ENCODE measurements around the gene GPT2. TPM values are rescaled to one million over a fixed set of nuclear protein-coding genes. Genes with fewer than 3 reads are reported as not detected.

GPT2 gene
- total RNA-seq, 2 donors from 2014 or later: 5.1 to 6.8 TPM

DNA sequence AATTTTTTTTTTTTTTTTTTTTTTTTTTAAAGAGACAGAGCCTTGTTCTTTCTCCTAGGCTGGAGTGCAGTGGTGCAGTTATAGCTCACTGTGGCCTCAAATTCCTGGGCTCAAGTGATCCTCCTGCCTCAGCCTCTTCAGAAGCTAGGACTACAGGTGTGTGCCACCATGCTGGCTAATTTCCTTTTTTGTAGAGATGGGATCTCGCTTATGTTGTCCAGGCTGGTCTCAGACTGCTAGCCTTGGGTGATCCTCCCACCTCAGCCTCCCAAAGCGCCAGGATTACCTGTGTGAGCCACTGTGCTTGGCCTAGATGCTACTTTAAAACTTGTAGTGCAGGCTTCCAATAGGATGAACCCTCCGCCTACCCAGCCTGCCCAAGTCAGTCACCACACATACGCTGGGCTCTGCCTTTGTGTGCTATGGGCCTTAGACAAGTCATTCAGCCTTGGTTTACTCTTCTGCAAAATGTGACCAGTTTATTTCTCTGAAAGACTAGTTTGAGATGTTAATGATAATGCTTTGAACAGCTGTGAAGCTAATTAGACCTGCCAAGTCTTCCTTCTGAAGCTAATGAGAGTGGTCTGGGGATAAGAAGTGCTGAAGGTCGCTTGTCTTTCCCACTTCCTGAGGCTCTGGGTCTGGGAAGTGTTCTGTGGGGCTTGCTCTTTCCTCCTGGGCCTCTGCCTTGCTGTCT, 5.2 kb downstream of the GPT2 start:
- no peaks in the 10 kb centered on the region for H3K36me3 ChIP-seq
- no peaks in the 10 kb centered on the region for H3K27me3 ChIP-seq (replicated peaks; ENCODE audit: insufficient read depth)
- no peak overlapping the region for H3K4me3 ChIP-seq
- no peak overlapping the region for H3K27ac ChIP-seq
- DNase-seq (ENCODE audit: low spot score) (no peak), ATAC-seq (ENCODE audit: insufficient number of reproducible peaks, low FRiP score, low read depth) (no peak)
- TF ChIP-seq, protein P1, sequence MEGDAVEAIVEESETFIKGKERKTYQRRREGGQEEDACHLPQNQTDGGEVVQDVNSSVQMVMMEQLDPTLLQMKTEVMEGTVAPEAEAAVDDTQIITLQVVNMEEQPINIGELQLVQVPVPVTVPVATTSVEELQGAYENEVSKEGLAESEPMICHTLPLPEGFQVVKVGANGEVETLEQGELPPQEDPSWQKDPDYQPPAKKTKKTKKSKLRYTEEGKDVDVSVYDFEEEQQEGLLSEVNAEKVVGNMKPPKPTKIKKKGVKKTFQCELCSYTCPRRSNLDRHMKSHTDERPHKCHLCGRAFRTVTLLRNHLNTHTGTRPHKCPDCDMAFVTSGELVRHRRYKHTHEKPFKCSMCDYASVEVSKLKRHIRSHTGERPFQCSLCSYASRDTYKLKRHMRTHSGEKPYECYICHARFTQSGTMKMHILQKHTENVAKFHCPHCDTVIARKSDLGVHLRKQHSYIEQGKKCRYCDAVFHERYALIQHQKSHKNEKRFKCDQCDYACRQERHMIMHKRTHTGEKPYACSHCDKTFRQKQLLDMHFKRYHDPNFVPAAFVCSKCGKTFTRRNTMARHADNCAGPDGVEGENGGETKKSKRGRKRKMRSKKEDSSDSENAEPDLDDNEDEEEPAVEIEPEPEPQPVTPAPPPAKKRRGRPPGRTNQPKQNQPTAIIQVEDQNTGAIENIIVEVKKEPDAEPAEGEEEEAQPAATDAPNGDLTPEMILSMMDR (IDR thresholded peaks at IDR 0.05): no peak
- H3K4me1 ChIP-seq (ENCODE audit: control insufficient read depth in 1 of 2, low read depth in 2 of 2): peaks cover 7 to 31% of the 10 kb centered on the region in 2 donors
- H3K9me3 ChIP-seq: no peaks in the 10 kb centered on the region

DNA sequence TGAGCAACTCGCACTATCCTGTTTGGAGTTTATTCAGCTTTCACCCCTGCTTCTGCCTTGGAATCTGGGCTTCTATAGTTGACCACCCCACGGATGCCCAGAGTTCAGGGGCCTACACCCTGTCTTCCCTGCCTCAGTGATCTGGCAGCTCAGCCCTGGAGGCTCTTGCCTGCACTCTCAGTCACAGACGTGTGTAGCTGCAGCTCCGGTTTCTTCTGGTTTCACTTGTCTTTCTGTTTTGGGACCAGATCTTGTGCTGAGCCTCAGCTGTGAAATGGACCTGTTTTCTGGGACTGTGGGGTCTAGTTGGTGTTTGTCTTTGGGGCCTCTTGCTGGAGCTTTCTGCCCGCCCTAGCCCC, 5.8 kb downstream of the GPT2 start:
- Histone ChIP-seq H3K27me3 (replicated peaks; ENCODE audit: insufficient read depth) (no peaks in the 10 kb centered on the region), H3K4me3 (no peak overlapping the region), H3K36me3 (no peaks in the 10 kb centered on the region), H3K9me3 (no peaks in the 10 kb centered on the region), H3K27ac (no peak overlapping the region), H3K4me1 (ENCODE audit: control insufficient read depth in 1 of 2, low read depth in 2 of 2) (peaks cover 7 to 28% of the 10 kb centered on the region in 2 donors)
- no peak for ATAC-seq (ENCODE audit: insufficient number of reproducible peaks, low FRiP score, low read depth)
- TF ChIP-seq, protein P1 (IDR thresholded peaks at IDR 0.05): no peak
- DNase-seq (ENCODE audit: low spot score): no peak

- peaks cover 0 to 9% of the 10 kb centered on the region in 2 donors for H3K4me1 ChIP-seq (ENCODE audit: control insufficient read depth in 1 of 2, low read depth in 2 of 2)
- H3K36me3 ChIP-seq: no peaks in the 10 kb centered on the region
- no peak for ATAC-seq (ENCODE audit: insufficient number of reproducible peaks, low FRiP score, low read depth)
- no peak overlapping the region for H3K4me3 ChIP-seq
- DNase-seq (ENCODE audit: low spot score): no peak
- H3K9me3 ChIP-seq: no peaks in the 10 kb centered on the region
- TF ChIP-seq, protein P1 (IDR thresholded peaks at IDR 0.05): no peak
- no peaks in the 10 kb centered on the region for H3K27me3 ChIP-seq (replicated peaks; ENCODE audit: insufficient read depth)
- H3K27ac ChIP-seq: no peak overlapping the region
These were observed 7.7 kb downstream of the GPT2 start for GRCh38 chr16:46891910-46892309.

GRCh38 chr16:46894036-46894672, 10.0 kb downstream of the GPT2 start:
- ATAC-seq (ENCODE audit: insufficient number of reproducible peaks, low FRiP score, low read depth) (no peak), DNase-seq (ENCODE audit: low spot score) (no peak)
- TF ChIP-seq, protein P1 (IDR thresholded peaks at IDR 0.05): no peak
- Histone ChIP-seq H3K27me3 (replicated peaks; ENCODE audit: insufficient read depth) (no peaks in the 10 kb centered on the region), H3K4me3 (no peak overlapping the region), H3K9me3 (no peaks in the 10 kb centered on the region), H3K27ac (no peak overlapping the region), H3K4me1 (ENCODE audit: control insufficient read depth in 1 of 2, low read depth in 2 of 2) (peaks cover 0 to 6% of the 10 kb centered on the region in 2 donors), H3K36me3 (no peaks in the 10 kb centered on the region)

DNA sequence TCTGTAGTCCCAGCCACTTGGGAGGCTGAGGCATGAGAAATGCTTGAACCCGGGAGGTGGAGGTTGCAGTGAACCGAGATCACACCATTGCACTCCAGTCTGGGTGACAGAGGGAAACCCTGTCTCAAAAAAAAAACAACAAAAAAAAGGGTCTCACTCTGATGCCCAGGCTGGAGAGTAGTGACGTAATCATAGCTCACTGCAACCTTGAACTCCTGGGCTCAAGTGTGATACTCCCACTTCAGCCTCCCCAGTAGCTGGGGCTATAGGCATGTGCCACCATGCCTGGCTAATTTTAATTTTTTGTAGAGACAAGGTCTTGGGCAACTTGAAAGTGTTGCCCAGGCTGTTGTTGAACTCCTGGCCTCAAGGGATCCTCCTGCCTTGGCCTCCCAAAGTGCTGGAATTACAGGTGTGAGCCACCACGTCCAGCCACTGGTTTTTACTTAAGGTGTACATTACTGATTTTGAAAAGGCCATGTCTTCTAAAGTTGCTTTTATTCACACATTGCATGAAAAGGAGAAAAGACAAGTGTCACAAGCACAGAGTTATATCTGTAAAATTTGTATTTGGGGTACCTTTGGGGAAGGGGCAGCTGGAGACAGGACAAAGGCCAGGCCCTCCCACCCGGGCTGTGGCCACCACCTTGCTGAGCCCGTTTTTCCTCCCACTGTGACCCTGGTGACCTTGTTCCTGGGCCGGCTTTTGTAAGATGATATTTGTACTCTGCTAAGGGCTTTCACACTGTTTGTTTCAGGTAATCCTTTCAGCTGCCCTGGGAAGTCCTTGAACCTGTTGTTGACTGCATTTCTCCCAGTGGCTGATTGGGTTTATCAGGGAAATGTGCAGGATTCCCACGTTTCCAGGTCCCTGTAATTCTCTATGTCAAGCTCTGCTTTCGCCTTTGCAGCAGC, 11.5 kb downstream of the GPT2 start:
- DNase-seq (ENCODE audit: low spot score) (no peak), ATAC-seq (ENCODE audit: insufficient number of reproducible peaks, low FRiP score, low read depth) (no peak)
- H3K36me3 ChIP-seq: no peaks in the 10 kb centered on the region
- no peak overlapping the region for H3K4me3 ChIP-seq
- TF ChIP-seq, protein P1 (IDR thresholded peaks at IDR 0.05): no peak
- H3K9me3 ChIP-seq: no peaks in the 10 kb centered on the region
- no peak overlapping the region for H3K27ac ChIP-seq
- H3K4me1 ChIP-seq (ENCODE audit: control insufficient read depth in 1 of 2, low read depth in 2 of 2): peaks cover 0 to 6% of the 10 kb centered on the region in 2 donors
- no peaks in the 10 kb centered on the region for H3K27me3 ChIP-seq (replicated peaks; ENCODE audit: insufficient read depth)
